GM19035 (cell line): ENCODE results near the gene TRIM66.
A peak's percentile ranks its signal among the peaks of the same experiment; 100 is the strongest.

Experiments used
- ATAC-seq: cut with Tn5 transposase; IDR thresholded peaks from one replicate; pipeline ENCODE4 v1.9.1; 2021; ENCODE audit not compliant: unreplicated experiment

The TRIM66 gene

DNA sequence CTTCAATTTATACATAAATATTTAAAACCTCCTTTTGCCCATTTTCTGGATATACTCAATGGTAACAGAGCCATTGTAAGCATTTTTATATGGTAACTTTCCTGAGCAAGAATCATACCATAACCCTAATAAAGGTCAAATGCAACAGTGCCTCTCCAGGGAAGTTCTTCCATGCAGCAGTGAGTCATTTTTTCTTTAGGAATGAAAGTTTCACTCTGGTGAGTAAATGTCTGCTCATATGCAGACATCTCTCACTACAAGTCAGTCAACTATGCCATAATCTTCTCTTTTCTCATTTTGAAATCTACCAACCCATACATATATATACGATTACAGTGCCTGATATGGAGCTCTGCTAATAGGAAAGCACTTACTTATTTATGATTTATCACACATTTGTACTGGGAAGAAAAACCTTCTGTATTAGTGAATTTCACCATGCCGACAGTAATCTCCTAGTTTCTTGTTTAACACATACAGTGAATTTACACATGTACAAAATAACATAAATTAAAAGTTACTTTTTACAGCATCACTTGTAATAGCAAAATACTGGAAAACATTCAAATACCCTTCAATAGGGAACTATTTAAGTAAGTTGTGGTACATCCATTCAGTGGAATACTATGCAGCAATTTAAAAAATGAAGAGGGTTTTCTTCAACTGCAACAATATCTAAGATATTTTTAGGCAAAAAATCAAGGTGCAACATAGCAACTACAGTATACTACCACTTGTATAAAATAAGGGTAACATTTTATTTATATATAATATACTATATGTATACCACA lies 104.5 kb downstream of the TRIM66 start:
- no peak for ATAC-seq

DNA sequence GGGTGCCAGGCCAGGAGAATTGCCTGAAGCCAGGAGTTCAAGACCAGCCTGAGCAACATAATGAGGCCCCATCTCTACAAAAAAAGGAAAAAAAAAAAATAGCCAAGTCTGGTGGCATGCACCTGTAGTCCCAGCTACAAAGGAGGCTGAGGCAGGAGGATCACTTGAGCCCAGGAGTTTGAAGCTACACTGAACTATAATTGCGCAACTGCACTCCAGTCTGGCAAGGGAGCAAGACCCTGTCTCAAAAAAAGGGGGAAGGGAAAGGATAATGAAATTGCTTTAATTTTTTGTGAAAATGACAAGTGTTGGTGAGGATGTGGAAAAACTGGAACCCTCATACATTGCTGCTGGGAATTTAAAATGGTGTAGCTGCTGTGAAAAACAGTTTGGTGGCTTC lies 107.7 kb downstream of the TRIM66 start:
- ATAC-seq = no peak

DNA sequence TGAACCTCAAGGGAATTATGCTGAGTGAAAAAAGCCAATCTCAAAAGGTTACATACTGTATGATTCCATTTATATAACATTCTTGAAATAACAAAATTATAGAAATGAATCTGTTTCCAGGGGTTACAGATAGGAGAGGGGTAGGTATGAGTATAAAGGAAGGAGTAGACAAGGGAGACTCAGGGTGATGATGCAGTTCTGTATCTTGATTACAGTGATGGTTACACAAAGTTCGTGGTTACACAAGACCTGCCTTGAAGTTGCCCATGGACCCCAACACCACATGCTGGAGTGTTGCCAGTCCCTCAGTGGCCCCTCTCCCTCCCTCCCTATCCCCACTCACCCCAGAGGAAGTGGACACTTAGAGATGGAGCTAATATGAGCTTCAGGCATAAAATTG lies 108.7 kb downstream of the TRIM66 start:
- no peak for ATAC-seq

DNA sequence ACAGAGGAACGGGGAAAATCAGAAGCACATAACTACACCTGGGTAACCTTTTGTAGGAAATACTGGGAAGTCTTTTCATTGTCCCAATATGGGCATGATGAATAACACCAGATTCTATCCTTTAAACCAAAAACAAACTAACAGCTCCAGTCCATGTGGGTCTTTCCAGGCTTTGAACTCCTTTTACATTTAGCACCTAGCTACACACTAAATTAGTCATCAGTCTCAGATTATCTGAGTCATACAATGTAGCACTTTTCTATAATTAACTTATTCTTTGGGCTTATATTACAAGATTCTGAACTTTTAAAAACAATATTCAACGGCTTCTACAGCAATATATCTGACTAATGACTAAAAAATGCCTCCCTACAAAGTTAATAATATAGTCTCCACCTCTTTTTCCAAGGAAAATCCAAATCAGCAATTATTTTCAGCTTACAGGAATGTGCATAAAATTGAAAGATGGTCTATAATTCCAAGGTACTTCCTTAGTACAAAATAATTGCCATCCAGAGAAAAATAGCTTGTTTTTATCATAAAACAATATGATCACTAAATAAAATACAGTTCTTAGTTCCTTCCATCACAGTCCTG lies 114.8 kb downstream of the TRIM66 start:
- peak; percentile 65 for ATAC-seq

DNA sequence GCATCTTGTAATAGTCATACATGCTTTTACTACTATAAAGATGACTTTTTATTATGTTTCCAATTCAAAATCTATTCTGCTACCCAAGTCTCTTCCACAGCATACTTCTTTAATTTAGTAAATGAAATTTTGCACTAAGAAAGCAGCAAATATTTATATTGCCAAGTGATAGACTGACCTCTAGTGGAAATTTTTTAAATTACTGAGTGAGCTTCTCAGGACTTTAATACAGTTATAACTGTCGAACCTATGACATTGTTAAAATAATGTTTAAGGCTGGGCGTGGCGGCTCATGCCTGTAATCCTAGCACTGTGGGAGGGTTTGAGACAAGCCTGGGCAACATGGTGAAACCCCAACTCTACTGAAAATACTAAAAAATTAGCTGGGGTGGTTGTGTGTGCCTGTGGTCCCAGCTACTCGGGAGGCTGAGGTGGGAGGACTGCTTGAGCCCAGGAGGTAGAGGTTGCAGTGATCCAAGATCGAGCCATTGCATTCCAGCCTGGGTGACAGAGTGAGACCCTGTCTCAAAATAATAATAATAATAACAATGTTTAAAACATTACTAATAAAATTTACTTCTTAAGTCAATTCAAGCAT lies 115.8 kb downstream of the TRIM66 start:
- ATAC-seq = peak; percentile 59

DNA sequence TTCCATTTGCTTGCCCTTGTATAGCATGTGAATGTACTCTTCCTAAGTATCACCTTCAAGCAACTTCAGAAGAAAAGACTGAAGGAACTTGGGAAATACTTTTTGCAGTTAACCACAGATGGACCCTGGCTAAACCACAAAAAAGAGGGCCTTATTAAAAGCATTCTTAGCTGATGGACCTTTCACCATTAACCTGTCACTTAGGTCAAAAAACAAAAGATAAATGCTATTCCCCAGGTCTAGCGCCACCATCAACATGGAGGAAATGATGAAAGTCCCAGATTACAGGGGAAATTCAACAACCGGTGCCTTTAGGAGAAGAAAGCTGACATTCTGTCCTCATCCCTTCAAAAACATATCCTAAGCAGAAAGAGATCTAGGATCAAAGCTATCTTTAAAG lies 117.9 kb downstream of the TRIM66 start:
- no peak for ATAC-seq
